ENCODE results near the gene HABP2. TPM values are rescaled to one million over a fixed set of nuclear protein-coding genes. Genes with fewer than 3 reads are reported as not detected.

Gene HABP2
- total RNA-seq, 1 experiment from 2014 or later: 0.59 TPM

DNA sequence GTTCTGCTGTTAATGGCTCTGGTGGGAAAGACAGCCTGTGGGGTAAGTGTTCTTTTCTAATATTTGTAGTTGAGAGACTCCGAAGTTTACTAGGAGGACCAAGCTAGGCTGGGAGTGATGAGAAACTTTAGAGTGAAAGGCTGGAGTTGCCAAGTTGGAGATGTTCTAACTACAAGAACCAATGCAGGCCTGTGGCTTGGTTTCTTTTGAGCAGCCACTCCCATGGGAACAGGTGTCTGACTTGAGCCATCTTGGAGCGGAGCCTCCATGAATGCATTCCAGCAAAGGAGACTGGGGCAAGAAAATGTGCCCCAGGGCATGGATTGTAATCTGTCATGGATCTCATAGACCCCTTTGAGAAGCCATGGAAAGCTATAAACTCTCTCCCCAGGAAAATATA lies 296 bp downstream of the HABP2 start:
- no TSS peak for BruUV-seq (replicated peaks)
- H3K36me3 Mint-ChIP-seq (ENCODE audit: insufficient read depth, unreplicated experiment): no peaks in the 10 kb centered on the region
- CTCF ChIA-PET: interaction anchor here (2.2 kb wide), 1 partner anchor 9 kb away, joined by 7 read pairs; no protein-coding TSS in a partner anchor
- H3K4me3 Mint-ChIP-seq (ENCODE audit: low read depth, unreplicated experiment): no peak overlapping the region
- DNase-seq: no peak
- intact Hi-C loops (cut with micrococcal nuclease; ENCODE audit: unreplicated experiment): loop anchor here (10.0 kb wide), 1 partner anchor 168 kb away; no protein-coding TSS in a partner anchor
- peak overlapping the region; percentile 43 for H3K27ac Mint-ChIP-seq (ENCODE audit: unreplicated experiment)
- no peaks in the 10 kb centered on the region for H3K9me3 Mint-ChIP-seq (ENCODE audit: low read depth, unreplicated experiment)
- peaks cover 37% of the 10 kb centered on the region for H3K4me1 Mint-ChIP-seq (ENCODE audit: low read depth, unreplicated experiment)
- peaks cover 36% of the 10 kb centered on the region for H3K27me3 Mint-ChIP-seq (ENCODE audit: unreplicated experiment)
- TF ChIP-seq, protein P1, sequence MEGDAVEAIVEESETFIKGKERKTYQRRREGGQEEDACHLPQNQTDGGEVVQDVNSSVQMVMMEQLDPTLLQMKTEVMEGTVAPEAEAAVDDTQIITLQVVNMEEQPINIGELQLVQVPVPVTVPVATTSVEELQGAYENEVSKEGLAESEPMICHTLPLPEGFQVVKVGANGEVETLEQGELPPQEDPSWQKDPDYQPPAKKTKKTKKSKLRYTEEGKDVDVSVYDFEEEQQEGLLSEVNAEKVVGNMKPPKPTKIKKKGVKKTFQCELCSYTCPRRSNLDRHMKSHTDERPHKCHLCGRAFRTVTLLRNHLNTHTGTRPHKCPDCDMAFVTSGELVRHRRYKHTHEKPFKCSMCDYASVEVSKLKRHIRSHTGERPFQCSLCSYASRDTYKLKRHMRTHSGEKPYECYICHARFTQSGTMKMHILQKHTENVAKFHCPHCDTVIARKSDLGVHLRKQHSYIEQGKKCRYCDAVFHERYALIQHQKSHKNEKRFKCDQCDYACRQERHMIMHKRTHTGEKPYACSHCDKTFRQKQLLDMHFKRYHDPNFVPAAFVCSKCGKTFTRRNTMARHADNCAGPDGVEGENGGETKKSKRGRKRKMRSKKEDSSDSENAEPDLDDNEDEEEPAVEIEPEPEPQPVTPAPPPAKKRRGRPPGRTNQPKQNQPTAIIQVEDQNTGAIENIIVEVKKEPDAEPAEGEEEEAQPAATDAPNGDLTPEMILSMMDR (IDR thresholded peaks at IDR 0.05; ENCODE audit: unreplicated experiment): no peak

DNA sequence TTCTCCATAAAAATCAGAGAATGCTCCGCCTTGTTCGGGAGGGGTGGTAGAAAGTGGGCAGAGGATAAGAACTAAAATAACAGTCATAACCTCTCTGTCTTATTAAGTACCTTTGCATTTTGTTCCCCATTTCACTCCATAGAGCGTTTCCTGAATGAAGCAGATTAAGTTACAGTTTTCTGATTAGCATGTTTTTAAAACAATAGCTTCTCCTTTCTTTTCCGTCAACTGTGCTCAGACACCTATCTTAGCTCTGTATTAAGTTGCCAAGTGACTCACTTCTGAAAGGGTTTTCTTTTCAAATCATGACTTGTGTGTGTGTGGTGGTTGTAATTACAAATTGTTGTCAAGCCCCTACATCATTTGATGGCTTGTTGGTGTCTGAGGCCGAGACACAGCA lies 1.4 kb downstream of the HABP2 start:
- no peak for DNase-seq
- no TSS peak for BruUV-seq (replicated peaks)
- H3K27me3 Mint-ChIP-seq (ENCODE audit: unreplicated experiment): peaks cover 44% of the 10 kb centered on the region
- intact Hi-C loops (cut with micrococcal nuclease; ENCODE audit: unreplicated experiment): loop anchor here (10.0 kb wide), 1 partner anchor 169 kb away; no protein-coding TSS in a partner anchor
- TF ChIP-seq, protein P1 (IDR thresholded peaks at IDR 0.05; ENCODE audit: unreplicated experiment): no peak
- H3K9me3 Mint-ChIP-seq (ENCODE audit: low read depth, unreplicated experiment): no peaks in the 10 kb centered on the region
- no peak overlapping the region for H3K4me3 Mint-ChIP-seq (ENCODE audit: low read depth, unreplicated experiment)
- H3K4me1 Mint-ChIP-seq (ENCODE audit: low read depth, unreplicated experiment): peaks cover 37% of the 10 kb centered on the region
- no peaks in the 10 kb centered on the region for H3K36me3 Mint-ChIP-seq (ENCODE audit: insufficient read depth, unreplicated experiment)
- CTCF ChIA-PET: no interaction called here
- H3K27ac Mint-ChIP-seq (ENCODE audit: unreplicated experiment): no peak overlapping the region

DNA sequence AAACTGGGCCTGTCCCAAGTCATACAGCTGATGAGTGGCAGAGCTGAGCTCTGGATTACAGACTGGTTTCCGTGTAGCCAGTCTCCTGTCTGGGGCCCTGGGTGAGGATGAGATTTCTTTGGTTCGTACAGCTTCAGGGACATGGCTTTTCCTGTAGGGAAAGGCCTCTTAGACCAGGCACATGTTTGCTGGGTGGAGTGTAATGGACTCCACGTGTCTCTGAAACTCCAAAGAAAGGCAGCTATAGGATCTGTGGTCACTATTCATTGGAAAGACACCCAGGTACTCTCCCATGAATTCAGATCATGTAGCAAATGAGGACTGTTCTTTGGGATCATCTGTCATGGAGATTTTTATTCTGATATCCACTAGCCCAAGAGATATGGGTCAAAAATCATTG lies 2.4 kb downstream of the HABP2 start:
- TF ChIP-seq, protein P1 (IDR thresholded peaks at IDR 0.05; ENCODE audit: unreplicated experiment): no peak
- H3K9me3 Mint-ChIP-seq (ENCODE audit: low read depth, unreplicated experiment): no peaks in the 10 kb centered on the region
- no peak for DNase-seq
- H3K4me3 Mint-ChIP-seq (ENCODE audit: low read depth, unreplicated experiment): no peak overlapping the region
- no peaks in the 10 kb centered on the region for H3K36me3 Mint-ChIP-seq (ENCODE audit: insufficient read depth, unreplicated experiment)
- BruUV-seq (replicated peaks): no TSS peak
- CTCF ChIA-PET: no interaction called here
- no peak overlapping the region for H3K27ac Mint-ChIP-seq (ENCODE audit: unreplicated experiment)
- peaks cover 36% of the 10 kb centered on the region for H3K4me1 Mint-ChIP-seq (ENCODE audit: low read depth, unreplicated experiment)
- H3K27me3 Mint-ChIP-seq (ENCODE audit: unreplicated experiment): peaks cover 54% of the 10 kb centered on the region
- intact Hi-C loops (cut with micrococcal nuclease; ENCODE audit: unreplicated experiment): loop anchor here (10.0 kb wide), 1 partner anchor 170 kb away; no protein-coding TSS in a partner anchor

DNA sequence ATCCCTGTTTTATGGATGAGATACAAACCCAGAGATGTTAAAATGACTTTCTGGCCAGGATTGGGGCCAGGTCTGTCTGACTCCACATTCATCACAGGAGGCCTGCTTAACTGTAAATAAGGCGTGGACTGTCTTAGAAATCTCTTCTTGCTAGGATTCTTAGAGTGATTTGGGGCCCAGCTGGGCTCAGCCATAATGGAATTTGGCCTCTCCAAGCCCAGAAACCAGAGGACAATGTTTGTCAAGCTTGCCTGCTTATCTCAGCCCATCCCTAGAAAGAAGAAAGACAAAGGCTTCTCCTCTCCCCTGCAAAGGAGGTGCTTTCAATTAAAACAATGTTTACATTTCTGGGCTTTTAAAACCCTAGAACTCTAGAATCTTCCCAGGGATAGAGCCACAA lies 2.9 kb downstream of the HABP2 start:
- Mint-ChIP-seq H3K4me3 (ENCODE audit: low read depth, unreplicated experiment) (no peak overlapping the region), H3K27ac (ENCODE audit: unreplicated experiment) (no peak overlapping the region), H3K9me3 (ENCODE audit: low read depth, unreplicated experiment) (no peaks in the 10 kb centered on the region), H3K36me3 (ENCODE audit: insufficient read depth, unreplicated experiment) (no peaks in the 10 kb centered on the region), H3K4me1 (ENCODE audit: low read depth, unreplicated experiment) (peaks cover 31% of the 10 kb centered on the region), H3K27me3 (ENCODE audit: unreplicated experiment) (peaks cover 59% of the 10 kb centered on the region)
- intact Hi-C loops (cut with micrococcal nuclease; ENCODE audit: unreplicated experiment): loop anchor here (10.0 kb wide), 1 partner anchor 171 kb away; no protein-coding TSS in a partner anchor
- CTCF ChIA-PET: no interaction called here
- BruUV-seq (replicated peaks): no TSS peak
- TF ChIP-seq, protein P1 (IDR thresholded peaks at IDR 0.05; ENCODE audit: unreplicated experiment): no peak
- no peak for DNase-seq

Measured in Calu3 (cell line).